SK-N-SH (cell line): Measurements from ENCODE around the gene PMIS2. TPM values are rescaled to one million over a fixed set of nuclear protein-coding genes. Genes with fewer than 3 reads are reported as not detected.
A peak's percentile ranks its signal among the peaks of the same experiment; 100 is the strongest.

ENCODE experiments used
- CTCF ChIA-PET: fragments of 300-600, 350-600 bp; formaldehyde crosslinking; extraction: SDS; loops from one replicate; lab custom pipeline; 2021; lab: Yijun Ruan, JAX
- POLR2A ChIA-PET: fragments of 350-600 bp; sonication (Branson Sonifier 250); formaldehyde crosslinking; extraction: SDS; loops from one replicate; lab custom pipeline; 2020; ENCODE audit warnings: antibody characterized with exemption, inconsistent platforms; lab: Yijun Ruan, JAX
- DNase-seq: peaks from one replicate; pipeline ENCODE4 v3.0.0; 2012
- H2AFZ ChIP-seq: fragments of 200-600 bp; sonication (generic); 2 replicates; pipeline ENCODE4 v1.8.1; 2016; ENCODE audit warnings: antibody characterized with exemption, mild to moderate bottlenecking, low read depth
- H3F3A ChIP-seq: fragments of 200-600 bp; sonication (generic); replicated peaks from 2 replicates; pipeline ENCODE3; 2016; ENCODE audit warnings: antibody characterized with exemption, mild to moderate bottlenecking; ENCODE audit not compliant: insufficient read depth
- H3K27ac ChIP-seq, 2 experiments: fragments of 200-500 bp in 1 of 2; fragments of 200-600 bp in 1 of 2; sonication (Bioruptor generic) in 1 of 2; sonication (generic), shearing (Covaris generic) in 1 of 2; 2 replicates each; pipeline versions ENCODE4 v1.5.1 to v1.6.1; 2014 to 2016; ENCODE audit warnings: low read depth in 2 of 2, inconsistent platforms in 1 of 2, low read length in 1 of 2, mild to moderate bottlenecking in 1 of 2, mixed read lengths in 1 of 2
- H3K27me3 ChIP-seq: fragments of 200-600 bp; sonication (generic), shearing (Covaris generic); 2 replicates; pipeline ENCODE4 v1.6.1; 2016; ENCODE audit warnings: mixed run types; ENCODE audit not compliant: insufficient read depth
- H3K36me3 ChIP-seq, 2 experiments: fragments of 200-500 bp in 1 of 2; fragments of 200-600 bp in 1 of 2; sonication (Bioruptor generic) in 1 of 2; sonication (generic) in 1 of 2; replicated peaks in 1 of 2; 2 replicates each; pipeline versions ENCODE3 to v1.5.1; 2014 to 2016; ENCODE audit warnings: low read length in 1 of 2, mild to moderate bottlenecking in 1 of 2; ENCODE audit not compliant: insufficient read depth in 2 of 2, control insufficient read depth in 1 of 2
- H3K4me1 ChIP-seq, 2 experiments: fragments of 200-500 bp in 1 of 2; fragments of 200-600 bp in 1 of 2; sonication (Bioruptor generic) in 1 of 2; sonication (generic), shearing (Covaris generic) in 1 of 2; 2 replicates each; pipeline versions ENCODE4 v1.5.1 to v1.6.1; 2014 to 2016; ENCODE audit warnings: low read depth in 1 of 2, low read length in 1 of 2, mixed run types in 1 of 2; ENCODE audit not compliant: insufficient read depth in 2 of 2, control insufficient read depth in 1 of 2
- H3K4me2 ChIP-seq: fragments of 200-600 bp; sonication (generic), shearing (Covaris generic); 2 replicates; pipeline ENCODE4 v1.6.1; 2017; ENCODE audit warnings: mixed run types
- H3K4me3 ChIP-seq, 2 experiments: fragments of 200-500 bp in 1 of 2; fragments of 200-600 bp in 1 of 2; sonication (Bioruptor generic) in 1 of 2; sonication (generic), shearing (Covaris generic) in 1 of 2; 2 replicates each; pipeline versions ENCODE4 v1.5.1 to v1.8.1; 2014 to 2016; ENCODE audit warnings: low read depth in 2 of 2, inconsistent platforms in 1 of 2, low read length in 1 of 2, mild to moderate bottlenecking in 1 of 2, mixed read lengths in 1 of 2, moderate library complexity in 1 of 2
- H3K79me2 ChIP-seq: fragments of 200-600 bp; sonication (generic); 2 replicates; pipeline ENCODE4 v1.8.1; 2017; ENCODE audit warnings: mild to moderate bottlenecking; ENCODE audit not compliant: insufficient read depth
- H3K9ac ChIP-seq: fragments of 200-600 bp; sonication (generic); 2 replicates; pipeline ENCODE4 v1.6.1; 2017; ENCODE audit warnings: mixed run types
- H3K9me2 ChIP-seq: fragments of 200-600 bp; sonication (generic); 2 replicates; pipeline ENCODE4 v1.6.1; 2017; ENCODE audit warnings: mixed run types
- H3K9me3 ChIP-seq: fragments of 200-600 bp; sonication (generic); 2 replicates; pipeline ENCODE4 v1.6.1; 2017; ENCODE audit warnings: mixed run types, mild to moderate bottlenecking, moderate library complexity
- H4K20me1 ChIP-seq: fragments of 200-600 bp; sonication (generic); 2 replicates; pipeline ENCODE4 v1.6.1; 2017; ENCODE audit warnings: mild to moderate bottlenecking, mixed run types; ENCODE audit not compliant: insufficient read depth
- ELF1 ChIP-seq: IDR thresholded peaks from 2 replicates; pipeline ENCODE4 v1.4.0; 2012
- EZH2phosphoT487 ChIP-seq: fragments of 200-600 bp; sonication (generic); IDR thresholded peaks from 2 replicates; pipeline ENCODE4 v1.6.1; 2017; ENCODE audit warnings: low read depth, mixed run types, mild to moderate bottlenecking, antibody characterized with exemption, moderate library complexity, borderline replicate concordance
- FOSL2 ChIP-seq: IDR thresholded peaks from 2 replicates; pipeline ENCODE4 v1.4.0; 2012; ENCODE audit warnings: low read depth, mild to moderate bottlenecking, moderate library complexity, borderline replicate concordance
- FOXJ3 ChIP-seq: sonication (generic); formaldehyde crosslinking; IDR thresholded peaks from 2 replicates; pipeline ENCODE4 v1.5.1; 2020; ENCODE audit warnings: mild to moderate bottlenecking, missing genetic modification reagents
- FOXM1 ChIP-seq: IDR thresholded peaks from 2 replicates; pipeline ENCODE4 v1.4.0; 2012; ENCODE audit warnings: low read depth, mild to moderate bottlenecking
- MXI1 ChIP-seq: IDR thresholded peaks from 2 replicates; pipeline ENCODE4 v1.6.1; 2012; ENCODE audit warnings: mild to moderate bottlenecking, low read depth, low read length, improper control_type of control experiment
- NRF1 ChIP-seq: IDR thresholded peaks from 2 replicates; pipeline ENCODE4 v1.6.1; 2012; ENCODE audit warnings: low read depth, mild to moderate bottlenecking, low read length
- POLR2AphosphoS5 ChIP-seq: IDR thresholded peaks from 2 replicates; pipeline ENCODE4 v1.6.1; 2012; ENCODE audit warnings: low read depth, low read length
- RAD21 ChIP-seq: IDR thresholded peaks from 2 replicates; pipeline ENCODE4 v1.6.1; 2012; ENCODE audit warnings: mild to moderate bottlenecking, low read length
- SIN3A ChIP-seq: IDR thresholded peaks from 2 replicates; pipeline ENCODE4 v1.6.1; 2012; ENCODE audit warnings: low read depth, mild to moderate bottlenecking, low read length, moderate library complexity, borderline replicate concordance
- TEAD4 ChIP-seq: IDR thresholded peaks from 2 replicates; pipeline ENCODE4 v1.4.0; 2012; ENCODE audit warnings: mild to moderate bottlenecking, borderline replicate concordance; ENCODE audit not compliant: insufficient read depth
- WGBS: methylation state at CpG from one replicate; pipeline ENCODE4 v1.1.6; 2017; ENCODE audit warnings: low lambda C conversion rate; 5-methylcytosine and 5-hydroxymethylcytosine counted together
- polyA plus RNA-seq, 3 experiments: library from polyadenylated mRNA; depleted of rRNA; stranded (reverse); fragments of >200 nt; gene quantifications; 2 replicates each; pipeline ENCODE4 v1.2.3, GENCODE V29; 2012
- TF ChIP-seq, protein P1 (sequence below): IDR thresholded peaks from 2 replicates; pipeline ENCODE4 v1.4.0; 2012; ENCODE audit warnings: low read depth, borderline replicate concordance
- TF ChIP-seq, protein P2 (sequence below): fragments of 200-600 bp; sonication (generic); IDR thresholded peaks from 2 replicates; pipeline ENCODE4 v1.6.1; 2017; ENCODE audit warnings: antibody characterized with exemption, mild to moderate bottlenecking, moderate library complexity
- TF ChIP-seq, protein P3 (sequence below): IDR thresholded peaks from 2 replicates; pipeline ENCODE4 v1.4.0; 2012; ENCODE audit warnings: low read depth, borderline replicate concordance
- TF ChIP-seq, protein P4 (sequence below): IDR thresholded peaks from 2 replicates; pipeline ENCODE4; 2012

The PMIS2 gene
- polyA plus RNA-seq, 1 of the 3 experiments (the other 2 are of a cell fraction): not detected

DNA sequence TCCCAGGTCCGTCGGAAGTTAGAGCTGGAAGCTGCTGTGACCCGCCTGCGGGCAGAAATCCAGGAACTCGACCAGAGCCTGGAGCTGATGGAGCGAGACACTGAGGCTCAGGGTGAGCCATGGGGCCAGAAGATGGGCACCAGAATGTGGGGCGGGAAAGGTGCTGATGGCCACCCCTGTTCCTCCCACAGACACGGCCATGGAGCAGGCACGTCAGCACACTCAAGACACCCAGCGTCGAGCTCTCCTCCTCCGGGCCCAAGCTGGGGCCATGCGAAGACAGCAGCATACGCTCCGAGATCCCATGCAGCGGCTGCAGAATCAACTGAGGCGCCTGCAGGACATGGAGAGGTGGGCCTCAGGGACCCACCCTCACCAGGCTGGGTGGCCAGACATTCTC is 29.1 kb downstream of the PMIS2 start:
- Histone ChIP-seq H3K36me3 (peaks cover 0 to 2% of the 10 kb centered on the region in 2 experiments), H3K4me2 (no peak overlapping the region), H4K20me1 (no peaks in the 10 kb centered on the region), H3F3A (no peaks in the 10 kb centered on the region), H3K9me2 (no peaks in the 10 kb centered on the region), H3K27me3 (no peaks in the 10 kb centered on the region), H3K9ac (no peak overlapping the region), H3K79me2 (peaks cover 3% of the 10 kb centered on the region; the same call in 1 of the 2 replicates), H3K9me3 (no peaks in the 10 kb centered on the region), H3K4me1 (peaks cover 0 to 10% of the 10 kb centered on the region in 2 experiments; a peak in 1 of 4 replicates), H3K27ac (no peak overlapping the region), H3K4me3 (no peak overlapping the region), H2AFZ (no peak overlapping the region)
- ChIA-PET POLR2A (no interaction called here), CTCF (no interaction called here)
- no peak for TF ChIP-seq EZH2phosphoT487
- TF ChIP-seq, protein P1, sequence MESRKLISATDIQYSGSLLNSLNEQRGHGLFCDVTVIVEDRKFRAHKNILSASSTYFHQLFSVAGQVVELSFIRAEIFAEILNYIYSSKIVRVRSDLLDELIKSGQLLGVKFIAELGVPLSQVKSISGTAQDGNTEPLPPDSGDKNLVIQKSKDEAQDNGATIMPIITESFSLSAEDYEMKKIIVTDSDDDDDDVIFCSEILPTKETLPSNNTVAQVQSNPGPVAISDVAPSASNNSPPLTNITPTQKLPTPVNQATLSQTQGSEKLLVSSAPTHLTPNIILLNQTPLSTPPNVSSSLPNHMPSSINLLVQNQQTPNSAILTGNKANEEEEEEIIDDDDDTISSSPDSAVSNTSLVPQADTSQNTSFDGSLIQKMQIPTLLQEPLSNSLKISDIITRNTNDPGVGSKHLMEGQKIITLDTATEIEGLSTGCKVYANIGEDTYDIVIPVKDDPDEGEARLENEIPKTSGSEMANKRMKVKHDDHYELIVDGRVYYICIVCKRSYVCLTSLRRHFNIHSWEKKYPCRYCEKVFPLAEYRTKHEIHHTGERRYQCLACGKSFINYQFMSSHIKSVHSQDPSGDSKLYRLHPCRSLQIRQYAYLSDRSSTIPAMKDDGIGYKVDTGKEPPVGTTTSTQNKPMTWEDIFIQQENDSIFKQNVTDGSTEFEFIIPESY: no peak
- no peak for TF ChIP-seq NRF1
- no peak for TF ChIP-seq TEAD4
- TF ChIP-seq MXI1: no peak
- no peak for TF ChIP-seq SIN3A
- TF ChIP-seq FOSL2: no peak
- TF ChIP-seq, protein P2, sequence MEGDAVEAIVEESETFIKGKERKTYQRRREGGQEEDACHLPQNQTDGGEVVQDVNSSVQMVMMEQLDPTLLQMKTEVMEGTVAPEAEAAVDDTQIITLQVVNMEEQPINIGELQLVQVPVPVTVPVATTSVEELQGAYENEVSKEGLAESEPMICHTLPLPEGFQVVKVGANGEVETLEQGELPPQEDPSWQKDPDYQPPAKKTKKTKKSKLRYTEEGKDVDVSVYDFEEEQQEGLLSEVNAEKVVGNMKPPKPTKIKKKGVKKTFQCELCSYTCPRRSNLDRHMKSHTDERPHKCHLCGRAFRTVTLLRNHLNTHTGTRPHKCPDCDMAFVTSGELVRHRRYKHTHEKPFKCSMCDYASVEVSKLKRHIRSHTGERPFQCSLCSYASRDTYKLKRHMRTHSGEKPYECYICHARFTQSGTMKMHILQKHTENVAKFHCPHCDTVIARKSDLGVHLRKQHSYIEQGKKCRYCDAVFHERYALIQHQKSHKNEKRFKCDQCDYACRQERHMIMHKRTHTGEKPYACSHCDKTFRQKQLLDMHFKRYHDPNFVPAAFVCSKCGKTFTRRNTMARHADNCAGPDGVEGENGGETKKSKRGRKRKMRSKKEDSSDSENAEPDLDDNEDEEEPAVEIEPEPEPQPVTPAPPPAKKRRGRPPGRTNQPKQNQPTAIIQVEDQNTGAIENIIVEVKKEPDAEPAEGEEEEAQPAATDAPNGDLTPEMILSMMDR: no peak
- TF ChIP-seq ELF1: no peak
- TF ChIP-seq, protein P3, sequence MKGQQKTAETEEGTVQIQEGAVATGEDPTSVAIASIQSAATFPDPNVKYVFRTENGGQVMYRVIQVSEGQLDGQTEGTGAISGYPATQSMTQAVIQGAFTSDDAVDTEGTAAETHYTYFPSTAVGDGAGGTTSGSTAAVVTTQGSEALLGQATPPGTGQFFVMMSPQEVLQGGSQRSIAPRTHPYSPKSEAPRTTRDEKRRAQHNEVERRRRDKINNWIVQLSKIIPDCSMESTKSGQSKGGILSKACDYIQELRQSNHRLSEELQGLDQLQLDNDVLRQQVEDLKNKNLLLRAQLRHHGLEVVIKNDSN: no peak
- no peak for TF ChIP-seq RAD21
- TF ChIP-seq, protein P4, sequence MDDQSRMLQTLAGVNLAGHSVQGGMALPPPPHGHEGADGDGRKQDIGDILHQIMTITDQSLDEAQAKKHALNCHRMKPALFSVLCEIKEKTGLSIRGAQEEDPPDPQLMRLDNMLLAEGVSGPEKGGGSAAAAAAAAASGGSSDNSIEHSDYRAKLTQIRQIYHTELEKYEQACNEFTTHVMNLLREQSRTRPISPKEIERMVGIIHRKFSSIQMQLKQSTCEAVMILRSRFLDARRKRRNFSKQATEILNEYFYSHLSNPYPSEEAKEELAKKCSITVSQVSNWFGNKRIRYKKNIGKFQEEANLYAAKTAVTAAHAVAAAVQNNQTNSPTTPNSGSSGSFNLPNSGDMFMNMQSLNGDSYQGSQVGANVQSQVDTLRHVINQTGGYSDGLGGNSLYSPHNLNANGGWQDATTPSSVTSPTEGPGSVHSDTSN: no peak
- no peak for TF ChIP-seq POLR2AphosphoS5
- no peak for TF ChIP-seq FOXJ3 (CRISPR knock-in tag)
- no peak for TF ChIP-seq FOXM1
- WGBS: 94% methylated on average over 10 of the region's 17 CpGs
- peak; percentile 6 for DNase-seq
